Mesenchymal stem cell (in vitro differentiated cells and primary cell): ENCODE results near the gene FMNL3.

Experiments used
- DNase-seq: peaks from one replicate; pipeline ENCODE4 v3.0.0-alpha.2; 2013
- H2AFZ ChIP-seq: one replicate; pipeline ENCODE4 v1.6.1; 2013; ENCODE audit warnings: low read depth, mild to moderate bottlenecking, control low read depth, inconsistent platforms, low read length, moderate library complexity
- H2AK5ac ChIP-seq: 2 replicates; pipeline ENCODE4 v1.6.1; 2013; ENCODE audit warnings: low read length, moderate library complexity, mild to moderate bottlenecking, inconsistent platforms; ENCODE audit not compliant: severe bottlenecking
- H2BK120ac ChIP-seq: one replicate; pipeline ENCODE4 v1.6.1; 2013; ENCODE audit warnings: low read depth, mild to moderate bottlenecking, inconsistent platforms, low read length, moderate library complexity
- H2BK12ac ChIP-seq, 2 experiments: one replicate each; pipeline ENCODE4 v1.6.1; 2013; ENCODE audit warnings: inconsistent platforms in 2 of 2, low read length in 2 of 2, mild to moderate bottlenecking in 2 of 2, moderate library complexity in 2 of 2, control low read depth in 1 of 2
- H2BK15ac ChIP-seq: one replicate; pipeline ENCODE4 v1.6.1; 2013; ENCODE audit warnings: mild to moderate bottlenecking, low read depth, inconsistent platforms; ENCODE audit not compliant: poor library complexity, severe bottlenecking
- H2BK5ac ChIP-seq: 2 replicates; pipeline ENCODE4 v1.6.1; 2013; ENCODE audit warnings: low read depth, mild to moderate bottlenecking, low read length, control low read depth, inconsistent platforms; ENCODE audit not compliant: poor library complexity, severe bottlenecking
- H3K14ac ChIP-seq, 2 experiments: one replicate each; pipeline ENCODE4 v1.6.1; 2013; ENCODE audit warnings: inconsistent platforms in 2 of 2, low read length in 2 of 2, control low read depth in 1 of 2, mild to moderate bottlenecking in 1 of 2, moderate library complexity in 1 of 2
- H3K18ac ChIP-seq, 2 experiments: one replicate each; pipeline ENCODE4 v1.6.1; 2013; ENCODE audit warnings: inconsistent platforms in 2 of 2, low read length in 2 of 2, control low read depth in 1 of 2, low read depth in 1 of 2, mild to moderate bottlenecking in 1 of 2
- H3K23ac ChIP-seq, 2 experiments: one replicate each; pipeline ENCODE4 v1.6.1; 2013; ENCODE audit warnings: inconsistent platforms in 2 of 2, low read length in 2 of 2, mild to moderate bottlenecking in 2 of 2, moderate library complexity in 2 of 2, control low read depth in 1 of 2
- H3K27ac ChIP-seq: 2 replicates; pipeline ENCODE4 v1.5.1; 2013; ENCODE audit warnings: mild to moderate bottlenecking, moderate library complexity, low read length, control low read depth, inconsistent platforms; ENCODE audit not compliant: poor library complexity, severe bottlenecking
- H3K27me3 ChIP-seq, 2 experiments: 2 replicates each; pipeline versions ENCODE4 v1.6.1 to v1.7.0; 2013; ENCODE audit warnings: low read length in 2 of 2, mild to moderate bottlenecking in 2 of 2, moderate library complexity in 2 of 2, control low read depth in 1 of 2, inconsistent platforms in 1 of 2; ENCODE audit not compliant: control insufficient read depth in 1 of 2, insufficient read depth in 1 of 2
- H3K36me3 ChIP-seq, 2 experiments: 2 replicates each; pipeline versions ENCODE4 v1.6.1 to v1.7.0; 2013; ENCODE audit warnings: low read length in 2 of 2, control low read depth in 1 of 2, inconsistent platforms in 1 of 2, low read depth in 1 of 2, mild to moderate bottlenecking in 1 of 2; ENCODE audit not compliant: insufficient read depth in 2 of 2, control insufficient read depth in 1 of 2
- H3K4ac ChIP-seq, 2 experiments: one replicate each; pipeline ENCODE4 v1.6.1; 2013; ENCODE audit warnings: inconsistent platforms in 2 of 2, low read length in 2 of 2, mild to moderate bottlenecking in 2 of 2, moderate library complexity in 2 of 2, control low read depth in 1 of 2, low read depth in 1 of 2
- H3K4me1 ChIP-seq: 2 replicates; pipeline ENCODE4 v1.6.1; 2013; ENCODE audit warnings: low read depth, low read length, control low read depth; ENCODE audit not compliant: control insufficient read depth, insufficient read depth
- H3K4me2 ChIP-seq: 2 replicates; pipeline ENCODE4 v1.6.1; 2013; ENCODE audit warnings: low read length, mild to moderate bottlenecking, inconsistent platforms; ENCODE audit not compliant: poor library complexity, severe bottlenecking
- H3K4me3 ChIP-seq, 2 experiments: 2 replicates each; pipeline versions ENCODE4 v1.5.1 to v1.7.0; 2013; ENCODE audit warnings: low read length in 2 of 2, mild to moderate bottlenecking in 2 of 2, control low read depth in 1 of 2, low read depth in 1 of 2; ENCODE audit not compliant: insufficient read depth in 1 of 2
- H3K79me1 ChIP-seq: replicated peaks from 2 replicates; pipeline ENCODE4 v1.6.1; 2013; ENCODE audit warnings: mild to moderate bottlenecking, control low read depth, low read length, inconsistent platforms; ENCODE audit not compliant: poor library complexity, severe bottlenecking
- H3K9ac ChIP-seq: 2 replicates; pipeline ENCODE4 v1.7.0; 2013; ENCODE audit warnings: mild to moderate bottlenecking, low read length, moderate library complexity
- H3K9me3 ChIP-seq: 2 replicates; pipeline ENCODE4 v1.7.0; 2013; ENCODE audit warnings: mild to moderate bottlenecking, low read length; ENCODE audit not compliant: control insufficient read depth
- H4K8ac ChIP-seq: one replicate; pipeline ENCODE4 v1.6.1; 2013; ENCODE audit warnings: inconsistent platforms, mild to moderate bottlenecking, low read length, moderate library complexity
- H4K91ac ChIP-seq: one replicate; pipeline ENCODE4 v1.6.1; 2013; ENCODE audit warnings: mild to moderate bottlenecking, low read length, inconsistent platforms
- WGBS: methylation state at CpG from one replicate; pipeline ENCODE4 v1.1.7; 2013; ENCODE audit warnings: mixed read lengths; 5-methylcytosine and 5-hydroxymethylcytosine counted together

The FMNL3 gene

DNA sequence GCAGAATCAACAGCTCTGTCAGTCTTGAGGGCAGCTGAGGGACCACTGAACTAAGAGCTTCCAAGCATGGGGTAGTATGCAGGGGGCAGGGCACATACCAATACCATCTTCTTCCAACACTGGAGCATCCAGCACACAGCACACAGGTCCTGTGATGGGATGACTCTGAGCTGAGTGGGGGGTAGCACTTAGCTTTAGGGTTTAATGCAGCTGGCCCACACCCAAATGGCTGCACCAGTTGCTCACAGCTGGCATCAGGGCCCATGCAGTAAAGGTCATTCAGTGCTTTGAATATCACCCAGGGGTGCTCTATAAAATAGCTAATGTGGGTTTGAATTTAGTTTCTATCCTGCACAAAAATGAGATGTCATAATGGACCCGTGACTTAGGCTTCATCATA, 103.5 kb downstream of the FMNL3 start:
- H3K79me1 ChIP-seq: no peaks in the 10 kb centered on the region
- H3K36me3 ChIP-seq: peaks cover 11 to 13% of the 10 kb centered on the region in 2 experiments

DNA sequence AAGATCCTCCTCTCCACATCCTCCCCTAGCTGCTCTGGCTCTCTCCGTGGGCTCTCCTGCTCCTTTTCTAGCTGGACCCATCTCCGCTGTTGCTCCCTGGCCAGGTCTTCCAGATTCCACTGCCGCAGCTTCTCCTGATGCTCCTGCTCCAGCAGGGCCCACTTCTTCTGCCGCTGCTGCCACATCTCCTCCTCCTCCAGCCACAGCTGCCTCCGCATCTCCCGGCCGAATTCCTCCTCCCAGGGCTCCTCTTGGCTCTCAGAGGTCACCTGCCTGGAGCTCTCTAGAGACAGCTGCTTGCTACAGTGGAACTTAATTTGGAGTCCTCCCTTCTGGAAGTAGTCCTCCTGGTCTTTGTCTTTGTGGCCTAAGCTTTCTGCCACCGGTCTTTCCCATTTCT, 107.2 kb downstream of the FMNL3 start:
- no peak overlapping the region for H3K14ac ChIP-seq
- no peak overlapping the region for H2AFZ ChIP-seq
- H3K9me3 ChIP-seq: no peaks in the 10 kb centered on the region
- 90% methylated on average over 8 of the region's 8 CpGs for WGBS
- no peak overlapping the region for H4K8ac ChIP-seq
- no peaks in the 10 kb centered on the region for H3K4me1 ChIP-seq
- no peak overlapping the region for H2BK5ac ChIP-seq
- no peak overlapping the region for H3K18ac ChIP-seq
- H3K27ac ChIP-seq: no peak overlapping the region
- no peak overlapping the region for H2BK120ac ChIP-seq
- no peak overlapping the region for H3K9ac ChIP-seq
- peak overlapping the region; percentile 74 for H2BK15ac ChIP-seq
- no peaks in the 10 kb centered on the region for H3K79me1 ChIP-seq
- no peak overlapping the region for H3K4me3 ChIP-seq
- H3K23ac ChIP-seq: no peak overlapping the region
- H2BK12ac ChIP-seq: no peak overlapping the region
- no peaks in the 10 kb centered on the region for H3K27me3 ChIP-seq
- H4K91ac ChIP-seq: no peak overlapping the region
- no peak overlapping the region for H3K4me2 ChIP-seq
- H3K36me3 ChIP-seq: peaks cover 11 to 16% of the 10 kb centered on the region in 2 experiments
- no peak overlapping the region for H3K4ac ChIP-seq
- DNase-seq: no peak
- no peak overlapping the region for H2AK5ac ChIP-seq

More for the DNA sequence above, 103.5 kb downstream of the FMNL3 start:
- no peak overlapping the region for H3K4me3 ChIP-seq
- H3K4ac ChIP-seq: no peak overlapping the region
- no peaks in the 10 kb centered on the region for H3K9me3 ChIP-seq
- no peak for DNase-seq
- no peaks in the 10 kb centered on the region for H3K4me1 ChIP-seq
- WGBS: 85% methylated on average over 1 of the region's 1 CpG
- H2BK12ac ChIP-seq: no peak overlapping the region
- no peak overlapping the region for H2BK120ac ChIP-seq
- no peak overlapping the region for H3K18ac ChIP-seq
- H2AK5ac ChIP-seq: no peak overlapping the region
- H2BK5ac ChIP-seq: no peak overlapping the region
- no peak overlapping the region for H4K8ac ChIP-seq
- H3K23ac ChIP-seq: no peak overlapping the region
- H3K27ac ChIP-seq: no peak overlapping the region
- H3K14ac ChIP-seq: no peak overlapping the region
- no peak overlapping the region for H2AFZ ChIP-seq
- no peak overlapping the region for H3K9ac ChIP-seq
- H3K27me3 ChIP-seq: no peaks in the 10 kb centered on the region
- H3K4me2 ChIP-seq: no peak overlapping the region
- H2BK15ac ChIP-seq: no peak overlapping the region
- no peak overlapping the region for H4K91ac ChIP-seq

DNA sequence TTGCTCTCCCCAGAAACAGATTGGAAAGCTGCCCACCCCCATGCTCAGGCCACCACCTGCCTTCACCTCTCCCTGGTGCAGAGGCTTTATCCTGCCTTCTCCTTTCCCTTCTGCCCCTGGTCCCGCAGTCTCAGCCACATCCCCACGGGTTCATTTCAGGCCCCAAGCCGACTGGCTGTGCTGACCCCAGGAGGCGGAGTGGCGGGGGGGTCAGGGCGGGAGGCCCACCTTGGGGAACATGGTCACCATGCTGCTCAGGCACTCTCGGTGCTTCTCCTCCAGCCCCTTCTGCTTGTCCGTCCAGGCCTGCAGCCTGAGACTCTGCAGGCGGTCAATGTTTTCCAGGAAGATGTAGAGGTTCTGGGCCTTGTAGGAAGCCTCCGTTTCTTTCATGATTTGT, 108.7 kb downstream of the FMNL3 start:
- no peak overlapping the region for H4K8ac ChIP-seq
- no peak overlapping the region for H3K23ac ChIP-seq
- no peak overlapping the region for H2AK5ac ChIP-seq
- H3K18ac ChIP-seq: no peak overlapping the region
- no peak overlapping the region for H3K9ac ChIP-seq
- no peak overlapping the region for H3K4me3 ChIP-seq
- no peak overlapping the region for H3K4me2 ChIP-seq
- no peak overlapping the region for H3K14ac ChIP-seq
- H3K36me3 ChIP-seq: peaks cover 11 to 16% of the 10 kb centered on the region in 2 experiments
- H4K91ac ChIP-seq: no peak overlapping the region
- no peak overlapping the region for H3K27ac ChIP-seq
- 92% methylated on average over 10 of the region's 10 CpGs for WGBS
- H3K4me1 ChIP-seq: no peaks in the 10 kb centered on the region
- no peak for DNase-seq
- no peaks in the 10 kb centered on the region for H3K79me1 ChIP-seq
- H2BK15ac ChIP-seq: no peak overlapping the region
- no peak overlapping the region for H3K4ac ChIP-seq
- H2AFZ ChIP-seq: no peak overlapping the region
- no peaks in the 10 kb centered on the region for H3K27me3 ChIP-seq
- H3K9me3 ChIP-seq: no peaks in the 10 kb centered on the region
- H2BK5ac ChIP-seq: no peak overlapping the region
- no peak overlapping the region for H2BK12ac ChIP-seq
- H2BK120ac ChIP-seq: no peak overlapping the region

DNA sequence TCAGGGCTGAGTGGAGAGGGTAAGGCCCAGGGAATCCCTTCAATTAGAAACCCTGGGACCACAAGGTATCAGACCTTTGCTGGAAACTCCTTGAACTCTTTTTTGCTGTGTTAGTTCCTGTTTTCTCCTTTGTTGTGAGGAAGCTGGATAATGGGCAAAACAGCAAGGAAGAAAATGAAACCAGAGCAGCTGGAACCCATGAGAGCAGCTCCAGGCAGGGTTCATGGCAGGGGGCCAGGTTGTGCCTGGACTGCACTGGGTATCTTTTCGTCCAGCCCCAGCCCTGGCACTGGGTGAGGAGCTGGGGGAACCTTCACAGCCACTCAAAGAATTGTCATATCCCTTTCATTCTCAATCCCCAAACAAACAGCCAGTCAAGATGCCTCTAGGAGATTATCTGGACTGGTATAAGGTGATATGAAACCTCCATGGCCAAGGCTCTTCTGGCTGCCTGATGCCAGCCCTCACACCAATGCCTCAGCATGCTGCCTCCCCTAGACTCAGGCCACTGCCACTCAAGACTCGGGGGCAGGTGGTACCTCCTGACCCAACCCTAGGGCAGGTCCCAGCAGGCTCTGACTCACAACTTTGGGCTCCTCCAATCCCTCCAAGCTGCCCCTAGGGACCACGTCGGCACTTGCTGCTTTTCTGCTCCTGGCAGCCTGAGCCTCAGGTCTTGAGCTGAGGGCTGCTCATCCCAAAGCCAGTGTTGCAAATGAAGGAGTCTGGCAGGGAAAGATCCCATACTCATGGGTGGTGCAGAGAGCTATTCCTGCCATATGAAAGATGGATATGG, 118.3 kb downstream of the FMNL3 start:
- WGBS: 88% methylated on average over 4 of the region's 4 CpGs
- Histone ChIP-seq H2AFZ (no peak overlapping the region), H3K4me3 (peak overlapping the region in 1 of 2 experiments; percentile 28), H2BK12ac (no peak overlapping the region), H2BK5ac (no peak overlapping the region), H3K4me2 (no peak overlapping the region), H3K9me3 (peaks cover 9% of the 10 kb centered on the region), H4K91ac (no peak overlapping the region), H3K36me3 (peaks cover 15 to 30% of the 10 kb centered on the region in 2 experiments), H3K23ac (no peak overlapping the region), H3K4ac (no peak overlapping the region), H2AK5ac (no peak overlapping the region), H3K18ac (no peak overlapping the region), H3K79me1 (peaks cover 17% of the 10 kb centered on the region), H2BK120ac (no peak overlapping the region), H2BK15ac (no peak overlapping the region), H3K14ac (no peak overlapping the region), H3K27ac (no peak overlapping the region), H3K9ac (no peak overlapping the region), H4K8ac (no peak overlapping the region), H3K27me3 (no peaks in the 10 kb centered on the region), H3K4me1 (no peaks in the 10 kb centered on the region)
- DNase-seq: no peak
